ENCODE results near the gene LDB2. TPM values are rescaled to one million over a fixed set of nuclear protein-coding genes. Genes with fewer than 3 reads are reported as not detected.
"Not testable (repeated sequence)": the region's sequence is repeated elsewhere in the genome, so short reads cannot be mapped to it uniquely, and the experiment has no call there.

The LDB2 gene
- total RNA-seq, 1 donor from 2014 or later = 31.5 TPM

DNA sequence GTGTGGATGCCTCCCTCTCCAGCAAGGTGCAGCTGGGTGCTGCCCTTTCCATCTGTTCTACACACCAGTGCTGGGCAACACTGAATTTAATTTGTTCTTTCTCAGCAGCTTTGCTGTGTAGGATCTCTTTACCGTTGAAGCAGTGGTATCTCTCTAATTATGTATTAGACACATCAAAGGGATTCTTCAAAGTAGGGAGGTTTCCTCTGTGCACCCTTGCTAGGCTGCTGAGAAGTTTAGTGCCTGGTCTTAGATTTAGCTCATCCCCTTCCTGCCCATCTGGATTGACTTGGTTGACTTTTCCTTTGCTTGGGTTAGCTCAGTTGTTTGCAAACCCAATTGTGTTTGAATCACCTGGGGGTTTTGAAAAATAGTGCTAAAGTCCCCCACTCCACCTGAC, 27.8 kb upstream of the LDB2 start:
- no peak for DNase-seq (ENCODE audit: extremely low spot score, unreplicated experiment)

DNA sequence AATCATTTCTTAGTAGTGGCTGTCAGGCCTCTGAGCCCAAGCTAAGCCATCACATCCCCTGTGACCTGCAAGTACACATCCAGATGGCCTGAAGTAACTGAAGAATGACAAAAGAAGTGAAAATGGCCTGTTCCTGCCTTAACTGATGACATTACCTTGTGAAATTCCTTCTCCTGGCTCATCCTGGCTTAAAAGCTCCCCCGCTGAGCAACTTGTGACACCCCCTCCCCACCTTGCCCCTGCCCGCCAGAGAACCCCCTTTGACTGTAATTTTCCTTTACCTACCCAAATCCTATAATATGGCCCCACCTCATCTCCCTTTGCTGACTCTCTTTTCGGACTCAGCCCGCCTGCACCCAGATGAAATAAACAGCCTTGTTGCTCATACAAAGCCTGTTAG, 20.3 kb upstream of the LDB2 start:
- not testable (repeated sequence) for H3K36me3 Mint-ChIP-seq; H3K9me3 Mint-ChIP-seq; DNase-seq (ENCODE audit: extremely low spot score, unreplicated experiment); H3K4me3 Mint-ChIP-seq; H3K27me3 Mint-ChIP-seq; H3K27ac Mint-ChIP-seq; H3K4me1 Mint-ChIP-seq (ENCODE audit: unreplicated experiment)

More for the DNA sequence above, 27.8 kb upstream of the LDB2 start:
- H3K36me3 Mint-ChIP-seq = no peaks in the 10 kb centered on the region
- H3K4me3 Mint-ChIP-seq = no peak overlapping the region
- no peaks in the 10 kb centered on the region for H3K9me3 Mint-ChIP-seq
- H3K4me1 Mint-ChIP-seq (ENCODE audit: unreplicated experiment) = no peaks in the 10 kb centered on the region
- H3K27ac Mint-ChIP-seq = no peak overlapping the region
- H3K27me3 Mint-ChIP-seq = peaks cover 3% of the 10 kb centered on the region
- TF ChIP-seq, protein P1, sequence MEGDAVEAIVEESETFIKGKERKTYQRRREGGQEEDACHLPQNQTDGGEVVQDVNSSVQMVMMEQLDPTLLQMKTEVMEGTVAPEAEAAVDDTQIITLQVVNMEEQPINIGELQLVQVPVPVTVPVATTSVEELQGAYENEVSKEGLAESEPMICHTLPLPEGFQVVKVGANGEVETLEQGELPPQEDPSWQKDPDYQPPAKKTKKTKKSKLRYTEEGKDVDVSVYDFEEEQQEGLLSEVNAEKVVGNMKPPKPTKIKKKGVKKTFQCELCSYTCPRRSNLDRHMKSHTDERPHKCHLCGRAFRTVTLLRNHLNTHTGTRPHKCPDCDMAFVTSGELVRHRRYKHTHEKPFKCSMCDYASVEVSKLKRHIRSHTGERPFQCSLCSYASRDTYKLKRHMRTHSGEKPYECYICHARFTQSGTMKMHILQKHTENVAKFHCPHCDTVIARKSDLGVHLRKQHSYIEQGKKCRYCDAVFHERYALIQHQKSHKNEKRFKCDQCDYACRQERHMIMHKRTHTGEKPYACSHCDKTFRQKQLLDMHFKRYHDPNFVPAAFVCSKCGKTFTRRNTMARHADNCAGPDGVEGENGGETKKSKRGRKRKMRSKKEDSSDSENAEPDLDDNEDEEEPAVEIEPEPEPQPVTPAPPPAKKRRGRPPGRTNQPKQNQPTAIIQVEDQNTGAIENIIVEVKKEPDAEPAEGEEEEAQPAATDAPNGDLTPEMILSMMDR (conservative IDR thresholded peaks at IDR 0.05) = no peak

DNA sequence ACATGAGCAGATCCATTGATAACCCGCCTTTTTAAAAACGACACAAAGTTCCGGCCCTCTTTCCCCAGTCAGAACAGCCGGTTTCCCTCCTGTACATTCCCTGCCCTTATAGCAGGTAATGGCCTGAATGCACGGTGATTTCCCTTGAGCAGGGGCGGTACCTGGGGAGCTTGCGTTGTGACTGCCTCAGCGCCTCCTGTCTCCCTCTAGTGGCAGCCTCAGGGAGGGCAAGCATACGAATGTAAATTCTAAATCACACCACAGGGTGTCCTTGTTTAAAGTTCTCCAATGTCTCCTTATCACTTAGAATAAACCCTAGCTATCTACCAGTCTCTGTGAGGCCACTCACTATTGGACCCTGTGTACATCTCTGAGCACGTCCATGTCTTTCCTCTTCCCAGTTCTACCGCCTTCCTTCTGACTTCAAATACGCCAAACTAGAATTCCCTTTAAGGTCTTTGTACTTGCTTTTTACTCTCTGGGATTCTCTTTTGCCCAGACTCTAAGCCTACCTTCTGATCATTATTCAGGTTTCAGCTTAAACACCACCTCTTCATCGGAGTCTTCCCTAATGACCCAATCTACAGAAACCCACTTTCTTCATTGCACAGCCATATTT, 18.4 kb upstream of the LDB2 start:
- peaks cover 5% of the 10 kb centered on the region for H3K4me1 Mint-ChIP-seq (ENCODE audit: unreplicated experiment)
- no peaks in the 10 kb centered on the region for H3K27me3 Mint-ChIP-seq
- H3K9me3 Mint-ChIP-seq = peaks cover 6% of the 10 kb centered on the region
- H3K27ac Mint-ChIP-seq = no peak overlapping the region
- H3K4me3 Mint-ChIP-seq = no peak overlapping the region
- DNase-seq (ENCODE audit: extremely low spot score, unreplicated experiment) = no peak
- H3K36me3 Mint-ChIP-seq = no peaks in the 10 kb centered on the region
- TF ChIP-seq, protein P1 (conservative IDR thresholded peaks at IDR 0.05) = peak; percentile 82

DNA sequence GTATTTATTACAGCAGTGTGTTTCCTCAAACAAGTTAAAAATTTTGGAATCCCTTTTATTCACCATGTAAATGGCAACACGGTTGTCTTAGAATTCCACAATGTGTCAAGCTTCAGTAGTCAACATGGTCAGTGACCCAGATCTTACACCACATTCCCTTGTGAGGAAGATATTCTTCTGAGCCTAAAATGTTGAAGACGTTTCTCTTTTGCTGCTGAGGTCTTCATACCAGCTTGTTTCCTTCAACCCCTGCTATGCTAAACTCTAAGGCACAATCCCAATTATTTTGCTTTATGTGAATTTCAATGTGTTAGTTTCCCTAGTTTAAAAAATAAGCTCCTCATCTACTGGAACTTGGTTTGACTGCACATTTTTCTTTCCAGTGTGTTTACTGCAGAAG, 17.6 kb upstream of the LDB2 start:
- no peaks in the 10 kb centered on the region for H3K27me3 Mint-ChIP-seq
- TF ChIP-seq, protein P1 (conservative IDR thresholded peaks at IDR 0.05) = no peak
- no peaks in the 10 kb centered on the region for H3K36me3 Mint-ChIP-seq
- no peak overlapping the region for H3K27ac Mint-ChIP-seq
- no peak for DNase-seq (ENCODE audit: extremely low spot score, unreplicated experiment)
- peaks cover 5% of the 10 kb centered on the region for H3K4me1 Mint-ChIP-seq (ENCODE audit: unreplicated experiment)
- peaks cover 6% of the 10 kb centered on the region for H3K9me3 Mint-ChIP-seq
- H3K4me3 Mint-ChIP-seq = no peak overlapping the region

DNA sequence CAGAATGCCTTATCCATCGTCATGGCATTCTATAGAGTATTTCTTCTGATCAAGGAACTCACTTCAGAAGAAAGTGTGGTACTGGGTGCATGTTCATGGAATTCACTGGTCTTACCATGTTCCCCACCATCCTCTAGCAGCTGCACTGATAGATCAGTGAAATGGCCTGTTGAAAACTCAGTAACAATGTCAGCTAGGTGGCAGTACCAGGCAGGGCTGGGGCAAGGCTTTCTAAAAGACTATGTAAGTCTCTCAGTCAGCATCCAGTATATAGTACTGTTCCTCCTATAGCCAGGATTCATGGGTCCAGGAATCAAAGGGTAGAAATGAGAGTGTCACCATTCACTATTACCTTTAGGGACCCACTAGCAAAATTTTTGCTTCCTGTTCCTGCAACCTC, 15.8 kb upstream of the LDB2 start:
- H3K36me3 Mint-ChIP-seq = no peaks in the 10 kb centered on the region
- TF ChIP-seq, protein P1 (conservative IDR thresholded peaks at IDR 0.05) = peak; percentile 21
- no peak for DNase-seq (ENCODE audit: extremely low spot score, unreplicated experiment)
- H3K4me3 Mint-ChIP-seq = no peak overlapping the region
- H3K9me3 Mint-ChIP-seq = peaks cover 6% of the 10 kb centered on the region
- peaks cover 8% of the 10 kb centered on the region for H3K27me3 Mint-ChIP-seq
- H3K4me1 Mint-ChIP-seq (ENCODE audit: unreplicated experiment) = peaks cover 13% of the 10 kb centered on the region
- H3K27ac Mint-ChIP-seq = no peak overlapping the region

DNA sequence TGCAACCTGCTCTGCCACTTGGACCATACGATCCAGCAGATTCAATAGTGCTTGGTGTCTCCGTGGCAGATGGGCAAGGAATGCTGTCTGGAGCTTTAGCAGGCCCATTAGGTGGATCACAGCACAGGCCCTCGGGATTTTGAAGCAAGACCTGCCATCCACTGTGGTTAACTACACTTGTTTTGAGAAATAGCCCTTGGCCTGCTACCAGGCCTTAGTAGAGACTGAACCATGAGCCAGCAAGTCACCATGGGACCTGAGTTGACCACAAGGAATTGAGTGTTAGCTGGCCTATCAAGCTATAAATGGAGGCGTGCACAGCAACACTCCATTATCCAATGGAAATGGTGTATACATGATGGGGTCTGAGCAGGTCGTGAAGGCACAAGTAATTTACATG, 14.5 kb upstream of the LDB2 start:
- no peak overlapping the region for H3K27ac Mint-ChIP-seq
- DNase-seq (ENCODE audit: extremely low spot score, unreplicated experiment) = no peak
- no peaks in the 10 kb centered on the region for H3K36me3 Mint-ChIP-seq
- H3K4me3 Mint-ChIP-seq = no peak overlapping the region
- H3K27me3 Mint-ChIP-seq = peaks cover 9% of the 10 kb centered on the region
- H3K4me1 Mint-ChIP-seq (ENCODE audit: unreplicated experiment) = peaks cover 8% of the 10 kb centered on the region
- H3K9me3 Mint-ChIP-seq = peaks cover 6% of the 10 kb centered on the region
- TF ChIP-seq, protein P1 (conservative IDR thresholded peaks at IDR 0.05) = no peak
